A549 (cell line): Measurements from ENCODE around the gene TMEM203. TPM values are rescaled to one million over a fixed set of nuclear protein-coding genes. Genes with fewer than 3 reads are reported as not detected.
A peak's percentile ranks its signal among the peaks of the same experiment; 100 is the strongest.

ENCODE experiments used
- ATAC-seq, 2 experiments: fragments of 200-7000 bp in 1 of 2; fragments of >200 bp in 1 of 2; cut with Nextera tagmentation in 1 of 2; cut with Tn5 transposase in 1 of 2; 3 replicates each; pipeline versions ENCODE4 v1.8.0 to v1.9.1; 2018 to 2020; ENCODE audit warnings: mild to moderate bottlenecking in 1 of 2, moderate library complexity in 1 of 2
- CTCF ChIA-PET: fragments of 300-600 bp; sonication (Branson Sonifier 250); formaldehyde crosslinking; extraction: SDS; loops from one replicate; lab custom pipeline; 2021; ENCODE audit warnings: antibody characterized with exemption, inconsistent platforms; lab: Yijun Ruan, JAX
- POLR2A ChIA-PET: fragments of 350-600 bp; formaldehyde crosslinking; extraction: SDS; loops from one replicate; lab custom pipeline; 2021; ENCODE audit warnings: antibody characterized with exemption, inconsistent platforms; lab: Yijun Ruan, JAX
- DNase-seq, 2 experiments: peaks; one replicate each; pipeline versions ENCODE4 v3.0.0 to v3.0.0-alpha.2; 2011 to 2016; ENCODE audit warnings: low read depth in 1 of 2, low spot score in 1 of 2
- FAIRE-seq: peaks from 2 replicates; lab custom pipeline; 2011; peaks lifted over from hg19 to GRCh38; lab: Jason Lieb, UNC
- H3K27ac ChIP-seq, 2 experiments: fragments of >200 bp; sonication (Bioruptor Twin); formaldehyde crosslinking; 3 replicates each; pipeline ENCODE4 v1.5.1; 2016 to 2017
- H3K4me1 ChIP-seq: fragments of >200 bp; sonication (Bioruptor Twin); formaldehyde crosslinking; 3 replicates; pipeline ENCODE4 v1.6.1; 2016
- H3K4me2 ChIP-seq: fragments of >200 bp; sonication (Bioruptor Twin); formaldehyde crosslinking; 3 replicates; pipeline ENCODE4 v1.6.1; 2016
- H3K4me3 ChIP-seq: fragments of >200 bp; sonication (Bioruptor Twin); formaldehyde crosslinking; 3 replicates; pipeline ENCODE4 v1.5.1; 2016
- H3K9me3 ChIP-seq: fragments of >200 bp; sonication (Bioruptor Twin); formaldehyde crosslinking; 3 replicates; pipeline ENCODE4 v1.6.1; 2016
- CBX8 ChIP-seq: fragments of 200-600 bp; sonication (generic); IDR thresholded peaks from 2 replicates; pipeline ENCODE4 v1.6.1; 2016
- EHF ChIP-seq: fragments of 250-450 bp; sonication (Bioruptor Pico); IDR thresholded peaks from 2 replicates; pipeline ENCODE4 v1.5.0; 2020; ENCODE audit warnings: mild to moderate bottlenecking
- FOXS1 ChIP-seq: fragments of 250-450 bp; sonication (Bioruptor Pico); IDR thresholded peaks from 2 replicates; pipeline ENCODE4 v1.5.0; 2020; ENCODE audit warnings: mild to moderate bottlenecking, moderate library complexity
- HOXB13 ChIP-seq: fragments of 250-450 bp; sonication (Bioruptor Pico); IDR thresholded peaks from 2 replicates; pipeline ENCODE4 v1.5.0; 2020; ENCODE audit warnings: low read depth, mild to moderate bottlenecking, moderate library complexity
- HOXB5 ChIP-seq: fragments of 250-450 bp; sonication (Bioruptor Pico); IDR thresholded peaks from 2 replicates; pipeline ENCODE4 v1.5.0; 2020; ENCODE audit warnings: mild to moderate bottlenecking, moderate library complexity
- MAZ ChIP-seq: fragments of 150-350 bp; IDR thresholded peaks from 2 replicates; pipeline ENCODE4 v1.6.1; 2014; ENCODE audit warnings: antibody characterized with exemption, low read depth, low read length, borderline replicate concordance
- RAD21 ChIP-seq, 2 experiments: fragments of >200 bp in 1 of 2; sonication (Bioruptor Twin) in 1 of 2; formaldehyde crosslinking in 1 of 2; IDR thresholded peaks in 1 of 2; conservative IDR thresholded peaks in 1 of 2; 2 replicates in 1 of 2; 3 replicates in 1 of 2; pipeline ENCODE4 v1.6.1; 2012 to 2018; ENCODE audit warnings: inconsistent platforms in 1 of 2
- RNF2 ChIP-seq: fragments of 200-600 bp; sonication (generic); IDR thresholded peaks from 2 replicates; pipeline ENCODE4 v1.6.1; 2016; ENCODE audit warnings: low read depth, mild to moderate bottlenecking, antibody characterized with exemption, moderate library complexity, borderline replicate concordance
- SREBF2 ChIP-seq: fragments of 450-650 bp; IDR thresholded peaks from 2 replicates; pipeline ENCODE4 v1.6.1; 2014; ENCODE audit warnings: mild to moderate bottlenecking, moderate library complexity
- ZSCAN20 ChIP-seq: fragments of 250-450 bp; sonication (Bioruptor Pico); IDR thresholded peaks from 2 replicates; pipeline ENCODE4 v1.8.0; 2022; ENCODE audit warnings: mild to moderate bottlenecking, moderate library complexity
- WGBS: methylation state at CpG from one replicate; pipeline ENCODE4 v1.1.6; 2017; ENCODE audit errors: missing lambda C conversion rate; 5-methylcytosine and 5-hydroxymethylcytosine counted together
- polyA plus RNA-seq, 4 experiments: library from polyadenylated mRNA; depleted of rRNA in 3 of 4; stranded (reverse); fragments of >200 nt; fragmentation: RNase III in 1 of 4; extraction: RNeasy Plus Mini Kit Qiagen cat#74134 plus additional on column Dnase treatment in 1 of 4; gene quantifications; 2 replicates in 3 of 4; 3 replicates in 1 of 4; pipeline ENCODE4 v1.2.3, GENCODE V29; 2011 to 2017
- TF ChIP-seq, protein P1 (sequence below): fragments of >200 bp; sonication (Bioruptor Twin); formaldehyde crosslinking; IDR thresholded peaks from 3 replicates; pipeline ENCODE4 v1.5.1; 2016
- TF ChIP-seq, protein P2 (sequence below): IDR thresholded peaks from 2 replicates; pipeline ENCODE4 v1.6.1; 2012; ENCODE audit warnings: low read depth, borderline replicate concordance
- TF ChIP-seq, protein P3 (sequence below): fragments of >200 bp; sonication (Bioruptor Twin); formaldehyde crosslinking; IDR thresholded peaks from 2 replicates; pipeline ENCODE4 v1.6.1; 2016
- TF ChIP-seq, protein P4 (sequence below): fragments of 150-350 bp; IDR thresholded peaks from 2 replicates; pipeline ENCODE4 v1.6.1; 2014; ENCODE audit warnings: low read depth, mild to moderate bottlenecking, low read length

TMEM203 gene
- polyA plus RNA-seq, 2 of the 4 experiments (the other 2 are of a cell fraction), result 31.0 to 47.3 TPM

DNA sequence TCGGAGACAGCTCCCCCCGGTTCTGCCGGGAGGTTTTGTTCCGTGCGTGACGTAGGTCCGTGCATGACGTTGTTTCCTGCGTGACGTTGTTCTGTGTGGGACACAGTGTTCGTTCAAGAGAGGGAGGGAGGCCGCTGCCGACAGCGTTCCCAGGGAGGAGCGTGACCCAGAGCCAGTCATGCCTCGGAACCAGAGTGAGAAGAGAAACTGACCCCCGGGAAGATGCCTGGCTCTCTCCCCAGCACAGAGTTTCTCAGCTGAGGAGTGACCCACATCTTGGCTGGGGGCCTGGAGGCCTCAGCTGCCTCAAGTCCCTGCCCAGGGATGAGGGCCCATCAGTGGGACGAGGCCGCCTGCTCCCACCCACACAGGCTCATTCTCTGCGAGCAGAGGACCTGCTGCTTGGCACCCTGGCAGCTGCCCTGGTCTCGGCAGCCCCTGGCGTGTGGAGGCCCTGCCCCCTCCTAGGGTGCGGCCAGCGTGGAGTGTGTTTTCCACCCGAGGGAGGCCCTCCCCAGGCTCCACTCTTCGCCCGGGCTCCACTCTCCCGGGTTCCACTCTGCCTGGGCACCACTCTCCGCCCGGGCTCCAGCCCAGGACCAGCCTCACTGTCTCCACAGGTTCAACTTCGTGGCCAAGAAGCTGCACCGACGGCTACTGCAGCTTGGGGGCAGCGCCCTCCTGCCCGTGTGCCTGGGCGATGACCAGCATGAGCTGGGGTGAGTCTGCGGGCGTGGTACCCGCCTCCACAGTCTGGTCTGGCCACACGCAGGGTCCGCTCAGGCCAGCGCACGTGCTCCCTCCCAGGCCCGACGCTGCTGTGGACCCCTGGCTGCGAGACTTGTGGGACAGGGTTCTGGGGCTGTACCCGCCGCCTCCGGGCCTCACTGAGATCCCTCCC is 8.0 kb upstream of the TMEM203 start:
- no peak for FAIRE-seq
- CTCF ChIA-PET, result interaction anchor here (1.0 to 9.9 kb wide), 10 partner anchors 11 to 95 kb away, joined by 3 to 71 read pairs (median 4); partner anchors contain the start of genes CYSRT1, RNF224, SSNA1 and TUBB4B

DNA sequence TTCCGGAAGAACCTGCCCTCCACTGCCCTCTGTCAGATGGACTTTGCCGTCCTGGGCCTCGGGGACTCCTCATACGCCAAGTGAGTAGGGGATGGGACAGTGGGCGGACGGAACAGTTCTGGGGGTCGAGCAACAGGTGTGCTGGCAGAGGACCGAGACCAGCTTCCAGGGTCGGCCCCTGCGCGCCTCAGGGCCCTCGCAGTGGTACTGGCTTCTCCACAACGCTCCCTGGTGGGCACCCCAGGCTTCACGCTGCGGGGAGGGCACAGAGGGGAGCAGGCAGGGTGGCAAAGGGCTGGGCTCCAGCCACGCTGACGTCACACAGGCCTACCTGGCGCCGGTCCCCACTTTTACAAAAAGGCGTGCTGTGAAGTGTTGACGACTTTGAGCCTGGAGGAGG is 7.1 kb upstream of the TMEM203 start:
- H3K4me1 ChIP-seq, result peaks cover 9% of the 10 kb centered on the region
- no peak overlapping the region for H3K4me2 ChIP-seq
- DNase-seq, result no peak
- ATAC-seq, result peak in 1 of 2 experiments; percentile 36; a peak in 3 of 6 replicates
- TF ChIP-seq, protein P1, sequence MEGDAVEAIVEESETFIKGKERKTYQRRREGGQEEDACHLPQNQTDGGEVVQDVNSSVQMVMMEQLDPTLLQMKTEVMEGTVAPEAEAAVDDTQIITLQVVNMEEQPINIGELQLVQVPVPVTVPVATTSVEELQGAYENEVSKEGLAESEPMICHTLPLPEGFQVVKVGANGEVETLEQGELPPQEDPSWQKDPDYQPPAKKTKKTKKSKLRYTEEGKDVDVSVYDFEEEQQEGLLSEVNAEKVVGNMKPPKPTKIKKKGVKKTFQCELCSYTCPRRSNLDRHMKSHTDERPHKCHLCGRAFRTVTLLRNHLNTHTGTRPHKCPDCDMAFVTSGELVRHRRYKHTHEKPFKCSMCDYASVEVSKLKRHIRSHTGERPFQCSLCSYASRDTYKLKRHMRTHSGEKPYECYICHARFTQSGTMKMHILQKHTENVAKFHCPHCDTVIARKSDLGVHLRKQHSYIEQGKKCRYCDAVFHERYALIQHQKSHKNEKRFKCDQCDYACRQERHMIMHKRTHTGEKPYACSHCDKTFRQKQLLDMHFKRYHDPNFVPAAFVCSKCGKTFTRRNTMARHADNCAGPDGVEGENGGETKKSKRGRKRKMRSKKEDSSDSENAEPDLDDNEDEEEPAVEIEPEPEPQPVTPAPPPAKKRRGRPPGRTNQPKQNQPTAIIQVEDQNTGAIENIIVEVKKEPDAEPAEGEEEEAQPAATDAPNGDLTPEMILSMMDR, result no peak
- TF ChIP-seq, protein P2, sequence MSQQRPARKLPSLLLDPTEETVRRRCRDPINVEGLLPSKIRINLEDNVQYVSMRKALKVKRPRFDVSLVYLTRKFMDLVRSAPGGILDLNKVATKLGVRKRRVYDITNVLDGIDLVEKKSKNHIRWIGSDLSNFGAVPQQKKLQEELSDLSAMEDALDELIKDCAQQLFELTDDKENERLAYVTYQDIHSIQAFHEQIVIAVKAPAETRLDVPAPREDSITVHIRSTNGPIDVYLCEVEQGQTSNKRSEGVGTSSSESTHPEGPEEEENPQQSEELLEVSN, result no peak
- no peak for TF ChIP-seq EHF (CRISPR knock-in tag)
- no peak for TF ChIP-seq RNF2
- no peak for TF ChIP-seq HOXB5
- no peak for TF ChIP-seq MAZ
- TF ChIP-seq CBX8, result no peak
- no peak for TF ChIP-seq FOXS1 (CRISPR knock-in tag)
- TF ChIP-seq ZSCAN20 (CRISPR knock-in tag), result no peak
- TF ChIP-seq, protein P3, sequence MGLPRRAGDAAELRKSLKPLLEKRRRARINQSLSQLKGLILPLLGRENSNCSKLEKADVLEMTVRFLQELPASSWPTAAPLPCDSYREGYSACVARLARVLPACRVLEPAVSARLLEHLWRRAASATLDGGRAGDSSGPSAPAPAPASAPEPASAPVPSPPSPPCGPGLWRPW, result no peak
- TF ChIP-seq, protein P4, sequence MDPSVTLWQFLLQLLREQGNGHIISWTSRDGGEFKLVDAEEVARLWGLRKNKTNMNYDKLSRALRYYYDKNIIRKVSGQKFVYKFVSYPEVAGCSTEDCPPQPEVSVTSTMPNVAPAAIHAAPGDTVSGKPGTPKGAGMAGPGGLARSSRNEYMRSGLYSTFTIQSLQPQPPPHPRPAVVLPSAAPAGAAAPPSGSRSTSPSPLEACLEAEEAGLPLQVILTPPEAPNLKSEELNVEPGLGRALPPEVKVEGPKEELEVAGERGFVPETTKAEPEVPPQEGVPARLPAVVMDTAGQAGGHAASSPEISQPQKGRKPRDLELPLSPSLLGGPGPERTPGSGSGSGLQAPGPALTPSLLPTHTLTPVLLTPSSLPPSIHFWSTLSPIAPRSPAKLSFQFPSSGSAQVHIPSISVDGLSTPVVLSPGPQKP, result no peak
- no peak for TF ChIP-seq SREBF2
- no peak for TF ChIP-seq HOXB13 (CRISPR knock-in tag)
- WGBS, result 86% methylated on average over 19 of the region's 21 CpGs
- no peak for FAIRE-seq
- H3K4me3 ChIP-seq, result no peak overlapping the region
- ChIA-PET POLR2A (no interaction called here), CTCF (interaction anchor here (0.9 to 9.9 kb wide), 7 partner anchors 11 to 145 kb away, joined by 3 to 71 read pairs (median 4); partner anchors contain the start of genes RNF224, SSNA1 and TUBB4B)
- H3K9me3 ChIP-seq, result no peaks in the 10 kb centered on the region
- no peak overlapping the region for H3K27ac ChIP-seq

More for the DNA sequence above, 8.0 kb upstream of the TMEM203 start:
- WGBS, result 91% methylated on average over 39 of the region's 49 CpGs
- ATAC-seq, result peak in 1 of 2 experiments; percentile 35; a peak in 3 of 6 replicates
- Histone ChIP-seq H3K4me2 (no peak overlapping the region), H3K9me3 (no peaks in the 10 kb centered on the region), H3K4me1 (peaks cover 16% of the 10 kb centered on the region), H3K4me3 (no peak overlapping the region), H3K27ac (no peak overlapping the region)
- POLR2A ChIA-PET, result interaction anchor here (1.1 to 1.4 kb wide), 2 partner anchors 13 to 27 kb away, joined by 4 to 6 read pairs; partner anchors contain the start of genes TPRN and TUBB4B
- no peak for DNase-seq
- TF ChIP-seq, protein P1, result peak; percentile 11; the same call in 1 of the 3 replicates
- TF ChIP-seq FOXS1 (CRISPR knock-in tag) (no peak), RAD21 (conservative IDR thresholded peaks at IDR 0.05 in 1 of 2, IDR thresholded peaks at IDR 0.05 in 1 of 2) (peak in 1 of 2 experiments; percentile 31; a peak in 1 of 5 replicates)
